Mesenchymal stem cell (in vitro differentiated cells and primary cell): ENCODE results near the gene CHMP2B.
"Not testable (repeated sequence)": the region's sequence is repeated elsewhere in the genome, so short reads cannot be mapped to it uniquely, and the experiment has no call there.

Source experiments
- DNase-seq: peaks from one replicate; pipeline ENCODE4 v3.0.0-alpha.2; 2013
- H2AFZ ChIP-seq: one replicate; pipeline ENCODE4 v1.6.1; 2013; ENCODE audit warnings: low read depth, mild to moderate bottlenecking, control low read depth, inconsistent platforms, low read length, moderate library complexity
- H2AK5ac ChIP-seq: 2 replicates; pipeline ENCODE4 v1.6.1; 2013; ENCODE audit warnings: low read length, moderate library complexity, mild to moderate bottlenecking, inconsistent platforms; ENCODE audit not compliant: severe bottlenecking
- H2BK120ac ChIP-seq: one replicate; pipeline ENCODE4 v1.6.1; 2013; ENCODE audit warnings: low read depth, mild to moderate bottlenecking, inconsistent platforms, low read length, moderate library complexity
- H2BK12ac ChIP-seq, 2 experiments: one replicate each; pipeline ENCODE4 v1.6.1; 2013; ENCODE audit warnings: inconsistent platforms in 2 of 2, low read length in 2 of 2, mild to moderate bottlenecking in 2 of 2, moderate library complexity in 2 of 2, control low read depth in 1 of 2
- H2BK15ac ChIP-seq: one replicate; pipeline ENCODE4 v1.6.1; 2013; ENCODE audit warnings: mild to moderate bottlenecking, low read depth, inconsistent platforms; ENCODE audit not compliant: poor library complexity, severe bottlenecking
- H2BK5ac ChIP-seq: 2 replicates; pipeline ENCODE4 v1.6.1; 2013; ENCODE audit warnings: low read depth, mild to moderate bottlenecking, low read length, control low read depth, inconsistent platforms; ENCODE audit not compliant: poor library complexity, severe bottlenecking
- H3K14ac ChIP-seq, 2 experiments: one replicate each; pipeline ENCODE4 v1.6.1; 2013; ENCODE audit warnings: inconsistent platforms in 2 of 2, low read length in 2 of 2, control low read depth in 1 of 2, mild to moderate bottlenecking in 1 of 2, moderate library complexity in 1 of 2
- H3K18ac ChIP-seq, 2 experiments: one replicate each; pipeline ENCODE4 v1.6.1; 2013; ENCODE audit warnings: inconsistent platforms in 2 of 2, low read length in 2 of 2, control low read depth in 1 of 2, low read depth in 1 of 2, mild to moderate bottlenecking in 1 of 2
- H3K23ac ChIP-seq, 2 experiments: one replicate each; pipeline ENCODE4 v1.6.1; 2013; ENCODE audit warnings: inconsistent platforms in 2 of 2, low read length in 2 of 2, mild to moderate bottlenecking in 2 of 2, moderate library complexity in 2 of 2, control low read depth in 1 of 2
- H3K27ac ChIP-seq: 2 replicates; pipeline ENCODE4 v1.5.1; 2013; ENCODE audit warnings: mild to moderate bottlenecking, moderate library complexity, low read length, control low read depth, inconsistent platforms; ENCODE audit not compliant: poor library complexity, severe bottlenecking
- H3K27me3 ChIP-seq, 2 experiments: 2 replicates each; pipeline versions ENCODE4 v1.6.1 to v1.7.0; 2013; ENCODE audit warnings: low read length in 2 of 2, mild to moderate bottlenecking in 2 of 2, moderate library complexity in 2 of 2, control low read depth in 1 of 2, inconsistent platforms in 1 of 2; ENCODE audit not compliant: control insufficient read depth in 1 of 2, insufficient read depth in 1 of 2
- H3K36me3 ChIP-seq, 2 experiments: 2 replicates each; pipeline versions ENCODE4 v1.6.1 to v1.7.0; 2013; ENCODE audit warnings: low read length in 2 of 2, control low read depth in 1 of 2, inconsistent platforms in 1 of 2, low read depth in 1 of 2, mild to moderate bottlenecking in 1 of 2; ENCODE audit not compliant: insufficient read depth in 2 of 2, control insufficient read depth in 1 of 2
- H3K4ac ChIP-seq, 2 experiments: one replicate each; pipeline ENCODE4 v1.6.1; 2013; ENCODE audit warnings: inconsistent platforms in 2 of 2, low read length in 2 of 2, mild to moderate bottlenecking in 2 of 2, moderate library complexity in 2 of 2, control low read depth in 1 of 2, low read depth in 1 of 2
- H3K4me1 ChIP-seq: 2 replicates; pipeline ENCODE4 v1.6.1; 2013; ENCODE audit warnings: low read depth, low read length, control low read depth; ENCODE audit not compliant: control insufficient read depth, insufficient read depth
- H3K4me2 ChIP-seq: 2 replicates; pipeline ENCODE4 v1.6.1; 2013; ENCODE audit warnings: low read length, mild to moderate bottlenecking, inconsistent platforms; ENCODE audit not compliant: poor library complexity, severe bottlenecking
- H3K4me3 ChIP-seq, 2 experiments: 2 replicates each; pipeline versions ENCODE4 v1.5.1 to v1.7.0; 2013; ENCODE audit warnings: low read length in 2 of 2, mild to moderate bottlenecking in 2 of 2, control low read depth in 1 of 2, low read depth in 1 of 2; ENCODE audit not compliant: insufficient read depth in 1 of 2
- H3K79me1 ChIP-seq: replicated peaks from 2 replicates; pipeline ENCODE4 v1.6.1; 2013; ENCODE audit warnings: mild to moderate bottlenecking, control low read depth, low read length, inconsistent platforms; ENCODE audit not compliant: poor library complexity, severe bottlenecking
- H3K9ac ChIP-seq: 2 replicates; pipeline ENCODE4 v1.7.0; 2013; ENCODE audit warnings: mild to moderate bottlenecking, low read length, moderate library complexity
- H3K9me3 ChIP-seq: 2 replicates; pipeline ENCODE4 v1.7.0; 2013; ENCODE audit warnings: mild to moderate bottlenecking, low read length; ENCODE audit not compliant: control insufficient read depth
- H4K8ac ChIP-seq: one replicate; pipeline ENCODE4 v1.6.1; 2013; ENCODE audit warnings: inconsistent platforms, mild to moderate bottlenecking, low read length, moderate library complexity
- H4K91ac ChIP-seq: one replicate; pipeline ENCODE4 v1.6.1; 2013; ENCODE audit warnings: mild to moderate bottlenecking, low read length, inconsistent platforms
- WGBS: methylation state at CpG from one replicate; pipeline ENCODE4 v1.1.7; 2013; ENCODE audit warnings: mixed read lengths; 5-methylcytosine and 5-hydroxymethylcytosine counted together

CHMP2B gene

DNA sequence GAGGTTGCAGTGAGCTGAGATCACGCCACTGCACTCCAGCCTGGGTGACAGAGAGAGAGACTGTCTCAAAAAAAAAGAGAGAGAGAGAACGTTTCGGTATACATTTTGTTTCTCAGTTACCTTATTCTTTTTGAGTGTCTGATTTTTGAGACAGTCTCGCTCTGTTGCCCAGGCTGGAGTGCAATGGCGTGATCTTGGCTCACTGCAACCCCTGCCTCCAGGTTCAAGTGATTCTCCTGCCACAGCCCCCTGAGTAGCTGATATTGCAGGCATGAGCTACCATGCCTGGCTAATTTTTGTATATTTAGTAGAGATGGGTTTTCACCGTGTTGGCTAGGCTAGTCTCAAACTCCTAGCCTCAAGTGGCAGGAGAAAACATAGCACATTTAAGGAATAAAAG, 21.1 kb downstream of the CHMP2B start:
- not testable (repeated sequence) for H3K79me1 ChIP-seq, H4K8ac ChIP-seq, H2BK5ac ChIP-seq, H2AK5ac ChIP-seq, H3K4me2 ChIP-seq, H3K4ac ChIP-seq, H3K4me3 ChIP-seq, DNase-seq, H3K27me3 ChIP-seq, H2AFZ ChIP-seq, H3K9ac ChIP-seq, H2BK15ac ChIP-seq, H2BK12ac ChIP-seq, H3K4me1 ChIP-seq, H3K14ac ChIP-seq, H3K23ac ChIP-seq, H4K91ac ChIP-seq, H3K9me3 ChIP-seq, H2BK120ac ChIP-seq, H3K27ac ChIP-seq, H3K18ac ChIP-seq
- H3K36me3 ChIP-seq, result peaks cover 0 to 61% of the 10 kb centered on the region in 2 experiments
- WGBS, result 95% methylated on average over 6 of the region's 6 CpGs

DNA sequence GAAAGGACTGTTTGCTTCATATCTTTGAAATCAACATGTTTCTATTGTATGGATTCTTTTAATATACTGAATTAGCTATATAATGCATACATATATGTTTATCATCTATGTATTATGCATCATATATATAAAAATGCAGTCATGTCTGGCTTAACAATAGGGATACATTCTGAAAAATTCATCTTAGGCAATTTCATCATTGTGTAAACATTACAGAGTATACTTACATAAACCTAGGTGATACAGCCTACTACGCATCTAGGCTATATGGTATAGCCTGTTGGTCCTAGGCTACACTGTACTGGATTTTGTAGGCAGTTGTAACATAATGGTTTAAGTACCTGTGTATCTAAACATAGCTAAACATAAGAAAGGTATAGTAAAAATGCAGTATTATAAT, 21.7 kb downstream of the CHMP2B start:
- H3K18ac ChIP-seq, result no peak overlapping the region
- H3K4me2 ChIP-seq, result no peak overlapping the region
- no peak overlapping the region for H2BK15ac ChIP-seq
- H4K91ac ChIP-seq, result no peak overlapping the region
- no peak overlapping the region for H2AK5ac ChIP-seq
- H3K9ac ChIP-seq, result no peak overlapping the region
- no peak overlapping the region for H3K4me3 ChIP-seq
- H2BK120ac ChIP-seq, result no peak overlapping the region
- H2BK12ac ChIP-seq, result no peak overlapping the region
- no peak overlapping the region for H4K8ac ChIP-seq
- peaks cover 0 to 67% of the 10 kb centered on the region in 2 experiments for H3K36me3 ChIP-seq
- no CpG with 5 or more reads among the region's 1 CpG for WGBS
- H3K79me1 ChIP-seq, result peaks cover 4% of the 10 kb centered on the region
- H3K27me3 ChIP-seq, result no peaks in the 10 kb centered on the region
- H2BK5ac ChIP-seq, result no peak overlapping the region
- no peaks in the 10 kb centered on the region for H3K9me3 ChIP-seq
- H3K4ac ChIP-seq, result no peak overlapping the region
- H3K14ac ChIP-seq, result no peak overlapping the region
- H3K4me1 ChIP-seq, result no peaks in the 10 kb centered on the region
- DNase-seq, result no peak
- no peak overlapping the region for H2AFZ ChIP-seq
- no peak overlapping the region for H3K23ac ChIP-seq
- H3K27ac ChIP-seq, result no peak overlapping the region

DNA sequence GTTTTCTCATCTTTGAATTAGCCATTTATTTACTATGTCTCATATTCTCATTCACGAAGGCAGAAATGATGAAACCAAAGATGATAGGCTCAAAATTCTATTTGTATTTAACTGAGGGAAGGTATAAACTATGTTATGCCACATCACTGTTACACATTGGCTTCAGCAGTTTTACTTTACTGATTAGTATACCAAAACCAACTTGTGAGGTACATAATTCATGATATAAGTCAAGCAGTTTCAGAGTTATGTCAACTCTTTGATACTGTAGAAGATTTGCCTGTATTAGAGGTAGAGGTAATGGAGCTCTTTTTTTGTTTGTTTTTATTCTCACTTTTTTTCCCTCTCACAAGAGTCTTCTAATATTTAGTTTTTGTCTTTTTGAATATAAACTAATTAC, 22.9 kb downstream of the CHMP2B start:
- no peak overlapping the region for H3K9ac ChIP-seq
- no peak overlapping the region for H2BK12ac ChIP-seq
- no peak overlapping the region for H2BK5ac ChIP-seq
- no peak overlapping the region for H3K27ac ChIP-seq
- no peak overlapping the region for H3K4ac ChIP-seq
- H3K23ac ChIP-seq, result no peak overlapping the region
- H3K79me1 ChIP-seq, result peaks cover 4% of the 10 kb centered on the region
- H3K36me3 ChIP-seq, result peaks cover 0 to 76% of the 10 kb centered on the region in 2 experiments
- H4K91ac ChIP-seq, result no peak overlapping the region
- H3K4me3 ChIP-seq, result no peak overlapping the region
- WGBS, result no CpG with 5 or more reads among the region's 1 CpG
- H3K18ac ChIP-seq, result no peak overlapping the region
- H3K27me3 ChIP-seq, result no peaks in the 10 kb centered on the region
- no peak overlapping the region for H4K8ac ChIP-seq
- no peak overlapping the region for H3K14ac ChIP-seq
- no peak overlapping the region for H3K4me2 ChIP-seq
- H3K4me1 ChIP-seq, result no peaks in the 10 kb centered on the region
- H2BK15ac ChIP-seq, result no peak overlapping the region
- DNase-seq, result no peak
- H2AK5ac ChIP-seq, result no peak overlapping the region
- no peak overlapping the region for H2BK120ac ChIP-seq
- no peaks in the 10 kb centered on the region for H3K9me3 ChIP-seq
- H2AFZ ChIP-seq, result no peak overlapping the region

GRCh38 chr3:87260270-87260669, 33.2 kb downstream of the CHMP2B start:
- Histone ChIP-seq H3K4me1 (no peaks in the 10 kb centered on the region), H3K18ac (no peak overlapping the region), H3K23ac (no peak overlapping the region), H2AK5ac (no peak overlapping the region), H4K91ac (no peak overlapping the region), H2BK5ac (no peak overlapping the region), H3K4ac (no peak overlapping the region), H3K79me1 (no peaks in the 10 kb centered on the region), H2BK120ac (no peak overlapping the region), H3K27me3 (no peaks in the 10 kb centered on the region), H2BK12ac (no peak overlapping the region), H4K8ac (no peak overlapping the region), H3K27ac (no peak overlapping the region), H2AFZ (no peak overlapping the region), H3K4me3 (peak overlapping the region in 1 of 2 experiments; percentile 23), H3K36me3 (peaks cover 0 to 10% of the 10 kb centered on the region in 2 experiments), H3K4me2 (no peak overlapping the region), H3K9ac (peak overlapping the region; percentile 78), H3K9me3 (no peaks in the 10 kb centered on the region), H3K14ac (no peak overlapping the region), H2BK15ac (no peak overlapping the region)
- DNase-seq, result peak; percentile 64
- WGBS, result 43% methylated on average over 1 of the region's 4 CpGs
